A673 (cell line): ENCODE results near the gene PIGK.

Experiments used
- CTCF ChIP-seq: fragments of 300-800, 200-600 bp; sonication (generic); conservative IDR thresholded peaks from 2 replicates; pipeline ENCODE4 v1.5.1; 2017; ENCODE audit warnings: low read depth, mild to moderate bottlenecking, antibody characterized with exemption, low read length, moderate library complexity, mixed read lengths
- EZH2 ChIP-seq: fragments of 200-600 bp; sonication (generic); IDR thresholded peaks from 2 replicates; pipeline ENCODE4 v1.6.1; 2017; ENCODE audit warnings: borderline replicate concordance, low read depth, mild to moderate bottlenecking, mixed read lengths, antibody characterized with exemption, low read length; ENCODE audit not compliant: poor library complexity, severe bottlenecking

GRCh38 chr1:77040826-77041225, 178.4 kb downstream of the PIGK start:
- no peak for TF ChIP-seq CTCF
- no peak for TF ChIP-seq EZH2
